Body of pancreas (tissue), 4 donors: ENCODE data around the gene SBNO2. TPM values are rescaled to one million over a fixed set of nuclear protein-coding genes. Genes with fewer than 3 reads are reported as not detected.

Source experiments
- ATAC-seq: fragments of 150-250 bp; one replicate; pipeline ENCODE4 v1.9.1; 2016
- DNase-seq, 4 donors: peaks; one replicate each; pipeline ENCODE4 v3.0.0-alpha.2; 2019
- H3K27ac ChIP-seq, 4 donors: fragments of 200-600 bp; sonication (generic); 1 replicate in 3 of 4; 2 replicates in 1 of 4; pipeline versions ENCODE4 v1.5.1 to v1.6.1; 2016 to 2019; ENCODE audit warnings: mild to moderate bottlenecking in 1 of 4, mixed read lengths in 1 of 4, moderate library complexity in 1 of 4
- H3K27me3 ChIP-seq, 2 donors: fragments of 200-600 bp; sonication (generic); one replicate each; pipeline ENCODE4 v1.6.0; 2016; ENCODE audit warnings: mild to moderate bottlenecking in 1 of 2
- H3K36me3 ChIP-seq, 2 donors: fragments of 200-600 bp; sonication (generic); replicated peaks in 1 of 2; 2 replicates each; pipeline ENCODE4 v1.5.1; 2016; ENCODE audit warnings: low read depth in 2 of 2; ENCODE audit not compliant: insufficient read depth in 1 of 2
- H3K4me1 ChIP-seq: fragments of 200-600 bp; sonication (generic); one replicate; pipeline ENCODE4 v1.6.0; 2016
- H3K4me3 ChIP-seq, 2 donors: fragments of 200-600 bp; sonication (generic); 1 replicate in 1 of 2; 2 replicates in 1 of 2; pipeline ENCODE4 v1.5.1; 2016 to 2019
- H3K9me3 ChIP-seq, 3 donors: fragments of 200-600 bp; sonication (generic); 1 replicate in 2 of 3; 2 replicates in 1 of 3; pipeline ENCODE4 v1.5.1; 2016
- POLR2A ChIP-seq, 3 donors: fragments of 450-650 bp; IDR thresholded peaks; one replicate each; pipeline ENCODE4 v1.6.1; 2016; ENCODE audit warnings: antibody characterized with exemption in 3 of 3, mild to moderate bottlenecking in 2 of 3
- WGBS, 2 donors: methylation state at CpG; one replicate each; pipeline ENCODE4 v1.1.5; 2017; 5-methylcytosine and 5-hydroxymethylcytosine counted together
- intact Hi-C: fragments of 100-400 bp; cut with DNase I; formaldehyde crosslinking; loops from one replicate; pipeline ENCODE4 v1.15.1; 2023
- total RNA-seq, 2 donors: library from RNA; depleted of rRNA; stranded (reverse); fragments of >200 nt; gene quantifications; one replicate each; pipeline ENCODE4 v1.1.0, GENCODE V29; 2016
- TF ChIP-seq, protein P1 (sequence below), 7 experiments: fragments of 450-650 bp in 4 of 7; fragments of 200-600 bp in 3 of 7; sonication (generic) in 3 of 7; IDR thresholded peaks; one replicate each; pipeline ENCODE4 v1.5.1; 2016 to 2019; ENCODE audit warnings: antibody characterized with exemption in 7 of 7

The SBNO2 gene
- total RNA-seq, 2 donors from 2014 or later: 14.0 to 30.7 TPM

DNA sequence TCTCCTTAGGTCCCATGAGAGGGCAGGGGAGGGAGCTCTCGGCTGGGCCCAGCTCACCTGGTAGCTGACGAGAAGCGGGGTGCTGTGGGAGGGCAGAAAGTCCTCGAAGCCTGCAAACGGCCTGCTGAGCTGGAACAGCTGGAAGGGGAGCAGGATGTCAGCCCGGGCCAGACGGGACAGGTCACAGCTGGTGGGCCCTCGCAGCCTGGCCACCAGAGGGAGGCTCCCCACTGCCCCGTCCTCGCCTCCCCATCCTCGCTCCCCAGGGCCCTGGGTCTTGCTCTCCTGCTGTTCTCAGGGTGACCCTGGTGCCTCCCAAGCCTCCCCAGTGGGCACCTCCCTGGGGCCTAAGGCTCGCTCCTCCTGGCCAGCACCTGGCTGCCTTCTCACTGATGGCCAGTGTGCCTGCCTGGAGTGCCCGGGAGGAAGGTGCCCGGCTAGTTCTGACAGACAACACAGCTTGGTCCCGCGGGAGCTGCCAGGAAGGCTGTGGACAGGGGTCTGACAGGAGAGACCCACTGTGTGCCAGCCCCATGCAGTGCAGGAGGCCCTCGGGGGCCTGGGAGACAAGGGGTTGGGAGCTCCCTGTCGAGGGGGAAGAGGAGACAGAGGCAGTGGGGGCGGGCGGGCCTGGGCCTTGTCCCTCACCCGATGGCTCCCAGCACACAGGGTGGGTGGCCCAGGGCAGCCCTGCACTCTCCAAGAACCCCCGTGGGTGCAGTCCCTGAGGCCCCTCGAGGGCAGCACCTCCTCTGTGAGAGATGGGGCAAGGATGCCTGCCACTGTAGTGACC lies 50.0 kb downstream of the SBNO2 start:
- Histone ChIP-seq H3K27me3 (no peaks in the 10 kb centered on the region), H3K9me3 (no peaks in the 10 kb centered on the region), H3K36me3 (peaks cover 17 to 50% of the 10 kb centered on the region in 2 donors), H3K27ac (no peak overlapping the region), H3K4me1 (no peaks in the 10 kb centered on the region), H3K4me3 (no peak overlapping the region)
- no peak for TF ChIP-seq POLR2A (IDR thresholded peaks at IDR 0.05)
- TF ChIP-seq, protein P1, sequence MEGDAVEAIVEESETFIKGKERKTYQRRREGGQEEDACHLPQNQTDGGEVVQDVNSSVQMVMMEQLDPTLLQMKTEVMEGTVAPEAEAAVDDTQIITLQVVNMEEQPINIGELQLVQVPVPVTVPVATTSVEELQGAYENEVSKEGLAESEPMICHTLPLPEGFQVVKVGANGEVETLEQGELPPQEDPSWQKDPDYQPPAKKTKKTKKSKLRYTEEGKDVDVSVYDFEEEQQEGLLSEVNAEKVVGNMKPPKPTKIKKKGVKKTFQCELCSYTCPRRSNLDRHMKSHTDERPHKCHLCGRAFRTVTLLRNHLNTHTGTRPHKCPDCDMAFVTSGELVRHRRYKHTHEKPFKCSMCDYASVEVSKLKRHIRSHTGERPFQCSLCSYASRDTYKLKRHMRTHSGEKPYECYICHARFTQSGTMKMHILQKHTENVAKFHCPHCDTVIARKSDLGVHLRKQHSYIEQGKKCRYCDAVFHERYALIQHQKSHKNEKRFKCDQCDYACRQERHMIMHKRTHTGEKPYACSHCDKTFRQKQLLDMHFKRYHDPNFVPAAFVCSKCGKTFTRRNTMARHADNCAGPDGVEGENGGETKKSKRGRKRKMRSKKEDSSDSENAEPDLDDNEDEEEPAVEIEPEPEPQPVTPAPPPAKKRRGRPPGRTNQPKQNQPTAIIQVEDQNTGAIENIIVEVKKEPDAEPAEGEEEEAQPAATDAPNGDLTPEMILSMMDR (IDR thresholded peaks at IDR 0.05): no peak
- intact Hi-C loops: no loop called here
- no peak for DNase-seq
- ATAC-seq: no peak
- 82 to 100% methylated on average over 1 to 14 of the region's 23 CpGs for WGBS, 2 donors

DNA sequence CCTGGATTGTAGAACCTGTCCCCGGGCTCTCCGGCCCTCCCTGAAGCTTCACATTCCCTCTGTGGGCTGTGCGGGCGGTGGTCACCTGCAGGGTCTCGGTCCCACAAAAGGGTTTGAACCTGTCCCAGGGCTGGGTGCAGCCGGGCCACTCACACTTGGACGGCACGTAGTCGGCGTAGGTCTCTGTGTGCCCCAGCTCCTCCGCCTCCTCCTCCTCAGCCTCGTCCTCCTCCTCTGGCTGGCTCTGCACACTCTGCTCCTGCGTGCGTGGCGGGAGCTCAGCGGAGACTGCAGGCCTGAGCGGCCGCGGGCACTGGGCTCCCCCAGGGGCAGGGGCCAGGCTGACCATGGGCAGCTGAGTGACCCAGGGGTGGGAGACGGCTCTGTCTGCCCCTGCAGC lies 50.7 kb downstream of the SBNO2 start:
- intact Hi-C loops: no loop called here
- no peak for DNase-seq
- TF ChIP-seq POLR2A (IDR thresholded peaks at IDR 0.05): no peak
- TF ChIP-seq, protein P1 (IDR thresholded peaks at IDR 0.05): no peak
- no peaks in the 10 kb centered on the region for H3K27me3 ChIP-seq
- H3K4me3 ChIP-seq: no peak overlapping the region
- no peak for ATAC-seq
- WGBS, 2 donors: 94% methylated on average over 6 to 20 of the region's 20 CpGs
- no peaks in the 10 kb centered on the region for H3K9me3 ChIP-seq
- no peaks in the 10 kb centered on the region for H3K4me1 ChIP-seq
- peaks cover 19 to 51% of the 10 kb centered on the region in 2 donors for H3K36me3 ChIP-seq
- H3K27ac ChIP-seq: no peak overlapping the region

- Histone ChIP-seq H3K27ac (no peak overlapping the region), H3K27me3 (no peaks in the 10 kb centered on the region), H3K4me3 (no peak overlapping the region), H3K4me1 (no peaks in the 10 kb centered on the region), H3K9me3 (no peaks in the 10 kb centered on the region), H3K36me3 (peaks cover 21 to 51% of the 10 kb centered on the region in 2 donors)
- intact Hi-C loops: no loop called here
- 68 to 83% methylated on average over 15 to 21 of the region's 21 CpGs for WGBS, 2 donors
- DNase-seq (peak in 3 of 4 donors; percentile 49 to 55 (median 53)), ATAC-seq (peak; percentile 41)
- no peak for TF ChIP-seq POLR2A (IDR thresholded peaks at IDR 0.05)
- TF ChIP-seq, protein P1 (IDR thresholded peaks at IDR 0.05): no peak
These were observed 51.1 kb downstream of the SBNO2 start for GRCh38 chr19:1122972-1123363.

DNA sequence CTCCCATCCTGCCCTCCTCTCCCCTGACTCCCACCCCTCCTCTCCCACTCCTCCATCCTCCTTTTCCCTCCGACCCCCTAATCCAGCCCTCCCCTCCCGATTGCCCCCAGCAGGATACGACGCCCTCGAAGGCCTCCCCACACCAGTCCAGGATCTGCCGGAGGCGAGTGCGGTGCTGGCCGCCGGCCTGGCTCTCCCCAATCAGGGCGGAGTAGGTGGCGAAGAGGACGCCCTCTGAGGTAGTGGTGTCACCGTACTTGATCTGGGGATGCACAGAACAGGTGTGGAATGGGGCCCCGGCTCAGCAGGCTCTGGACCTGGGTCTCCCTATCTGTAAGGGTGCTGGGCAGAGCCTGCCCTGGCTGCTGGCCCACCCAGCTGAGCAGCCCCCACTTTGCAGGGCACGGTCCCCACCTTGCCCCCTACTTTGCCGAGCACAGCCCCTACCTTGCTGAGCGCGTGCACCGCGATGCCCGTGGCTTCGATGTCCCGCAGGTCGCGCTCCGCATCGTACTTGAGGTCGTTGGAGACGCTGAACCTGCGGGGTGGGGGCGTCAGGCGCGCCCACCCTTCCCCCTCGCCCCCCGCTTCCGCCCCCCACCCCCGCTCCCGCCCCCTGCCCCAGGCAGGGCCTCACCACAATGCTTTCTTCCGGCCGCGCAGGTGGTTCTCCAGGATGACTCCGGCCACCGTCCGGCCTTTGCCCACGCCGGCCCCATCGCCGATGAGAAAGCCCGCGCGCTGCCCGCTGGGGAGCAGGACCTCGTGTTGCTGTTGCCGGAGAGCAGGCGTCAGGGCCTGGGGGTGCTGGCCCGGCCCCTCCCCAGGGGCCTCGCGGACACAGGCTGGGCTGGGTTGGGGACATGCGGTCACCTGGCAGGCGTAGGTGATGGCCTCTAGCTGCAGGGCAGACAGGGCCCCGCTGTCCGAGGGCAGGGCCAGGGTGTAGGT lies 51.8 kb downstream of the SBNO2 start:
- ATAC-seq (no peak), DNase-seq (no peak)
- 93 to 95% methylated on average over 44 to 51 of the region's 63 CpGs for WGBS, 2 donors
- intact Hi-C loops: no loop called here
- TF ChIP-seq, protein P1 (IDR thresholded peaks at IDR 0.05): no peak
- no peak for TF ChIP-seq POLR2A (IDR thresholded peaks at IDR 0.05)
- Histone ChIP-seq H3K4me1 (no peaks in the 10 kb centered on the region), H3K4me3 (no peak overlapping the region), H3K9me3 (no peaks in the 10 kb centered on the region), H3K27me3 (no peaks in the 10 kb centered on the region), H3K36me3 (peaks cover 19 to 55% of the 10 kb centered on the region in 2 donors), H3K27ac (no peak overlapping the region)
